AG04449 (cell line): ENCODE measurements around the gene NAA16.

ENCODE experiments used
- CTCF ChIA-PET: fragments of 350-600 bp; formaldehyde crosslinking; extraction: SDS; loops from one replicate; lab custom pipeline; 2021; ENCODE audit warnings: antibody characterized with exemption; lab: Yijun Ruan, JAX
- POLR2A ChIA-PET: fragments of 400-600, 350-600 bp; formaldehyde crosslinking; extraction: SDS; loops from one replicate; lab custom pipeline; 2020; ENCODE audit warnings: antibody characterized with exemption, inconsistent platforms; lab: Yijun Ruan, JAX
- DNase-seq: peaks from one replicate; pipeline ENCODE4 v3.0.0-alpha.2; 2010; ENCODE audit warnings: low read depth, low spot score
- H3K4me3 ChIP-seq: 2 replicates; pipeline ENCODE4 v1.5.1; 2011; ENCODE audit warnings: low read depth, mild to moderate bottlenecking, control low read depth, low read length
- TF ChIP-seq, protein P1 (sequence below): IDR thresholded peaks from one replicate; pipeline ENCODE4 v1.5.1; 2011; ENCODE audit warnings: mild to moderate bottlenecking, moderate library complexity, low read length, control low read depth, inconsistent platforms; ENCODE audit not compliant: insufficient read depth; ENCODE audit errors: missing control alignments

NAA16 gene

DNA sequence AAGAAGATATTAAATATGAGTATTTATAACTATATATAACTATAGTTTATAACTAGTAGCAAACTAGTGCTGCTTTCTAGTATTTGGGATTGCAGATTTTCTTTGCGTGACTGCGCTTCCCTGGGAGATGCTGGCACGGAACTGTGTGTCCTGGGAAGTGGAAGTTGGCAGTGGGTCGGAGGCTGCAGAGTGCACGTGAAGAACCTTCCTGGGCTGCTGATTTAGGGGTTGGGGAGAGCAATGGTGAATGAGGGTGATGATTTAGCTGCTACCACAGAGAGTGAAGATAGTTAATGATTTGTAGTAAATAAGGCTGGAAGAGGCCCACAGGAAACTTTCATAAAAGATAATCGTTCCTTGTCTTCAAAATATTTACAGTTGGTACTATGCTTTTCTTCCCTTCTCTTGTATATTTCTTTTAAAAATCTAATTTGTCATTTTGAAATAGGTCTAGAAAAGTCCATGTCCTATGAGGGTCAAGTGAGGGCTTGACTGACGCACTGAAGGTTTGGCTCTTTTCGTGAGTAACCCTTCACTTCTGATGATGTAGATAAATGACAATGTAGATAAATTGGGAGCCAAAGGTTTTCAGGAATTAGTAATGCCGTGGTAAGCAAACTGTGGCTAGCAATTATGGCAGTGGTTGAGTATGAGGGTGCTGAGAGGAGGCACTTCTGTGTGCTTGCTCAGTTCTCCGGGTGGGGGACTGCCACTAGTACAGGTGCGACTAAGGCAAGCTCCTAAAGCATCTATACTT lies 3.0 kb upstream of the NAA16 start:
- no peak overlapping the region for H3K4me3 ChIP-seq
- TF ChIP-seq, protein P1, sequence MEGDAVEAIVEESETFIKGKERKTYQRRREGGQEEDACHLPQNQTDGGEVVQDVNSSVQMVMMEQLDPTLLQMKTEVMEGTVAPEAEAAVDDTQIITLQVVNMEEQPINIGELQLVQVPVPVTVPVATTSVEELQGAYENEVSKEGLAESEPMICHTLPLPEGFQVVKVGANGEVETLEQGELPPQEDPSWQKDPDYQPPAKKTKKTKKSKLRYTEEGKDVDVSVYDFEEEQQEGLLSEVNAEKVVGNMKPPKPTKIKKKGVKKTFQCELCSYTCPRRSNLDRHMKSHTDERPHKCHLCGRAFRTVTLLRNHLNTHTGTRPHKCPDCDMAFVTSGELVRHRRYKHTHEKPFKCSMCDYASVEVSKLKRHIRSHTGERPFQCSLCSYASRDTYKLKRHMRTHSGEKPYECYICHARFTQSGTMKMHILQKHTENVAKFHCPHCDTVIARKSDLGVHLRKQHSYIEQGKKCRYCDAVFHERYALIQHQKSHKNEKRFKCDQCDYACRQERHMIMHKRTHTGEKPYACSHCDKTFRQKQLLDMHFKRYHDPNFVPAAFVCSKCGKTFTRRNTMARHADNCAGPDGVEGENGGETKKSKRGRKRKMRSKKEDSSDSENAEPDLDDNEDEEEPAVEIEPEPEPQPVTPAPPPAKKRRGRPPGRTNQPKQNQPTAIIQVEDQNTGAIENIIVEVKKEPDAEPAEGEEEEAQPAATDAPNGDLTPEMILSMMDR, result no peak
- ChIA-PET CTCF (no interaction called here), POLR2A (no interaction called here)
- DNase-seq, result no peak

DNA sequence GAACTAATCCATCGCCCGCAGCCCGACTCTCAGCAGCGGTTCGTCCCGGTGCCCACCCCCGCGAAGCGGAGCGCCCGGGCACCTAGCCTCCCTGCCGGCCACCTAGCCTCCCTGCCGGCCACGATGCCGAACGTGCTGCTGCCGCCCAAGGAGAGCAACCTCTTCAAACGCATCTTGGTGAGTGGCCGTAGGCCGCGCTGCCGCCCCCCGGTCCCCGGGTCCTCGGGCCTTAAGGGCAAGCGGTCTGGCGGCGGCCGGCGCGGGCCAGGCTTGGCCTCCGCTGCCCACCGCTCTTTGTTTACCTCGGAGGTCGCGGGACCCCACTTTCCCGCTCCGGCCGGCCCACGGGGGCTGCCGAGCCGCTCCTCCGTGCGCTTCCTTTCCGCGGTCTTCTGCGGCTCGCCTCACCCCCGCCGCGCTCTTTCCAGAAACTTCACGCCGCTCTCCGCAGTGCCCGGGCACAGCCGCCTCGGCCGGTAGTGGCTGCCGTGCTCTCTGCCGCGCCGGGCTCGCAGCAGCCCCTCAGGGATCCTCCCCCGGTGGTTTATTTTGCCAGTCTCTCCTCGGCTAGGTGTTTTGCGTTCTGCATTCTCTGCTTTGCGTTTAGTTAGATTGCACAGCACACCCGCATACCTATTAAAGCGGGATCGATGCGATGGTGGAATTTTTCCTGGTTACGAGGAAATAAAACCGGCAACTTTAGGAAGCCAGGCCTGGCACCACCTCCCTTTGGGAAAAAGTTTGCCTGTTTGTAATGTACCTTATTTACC lies 524 bp downstream of the NAA16 start:
- H3K4me3 ChIP-seq, result peak overlapping the region; percentile 86
- CTCF ChIA-PET, result no interaction called here
- TF ChIP-seq, protein P1, result peak; percentile 0
- no peak for DNase-seq
- POLR2A ChIA-PET, result no interaction called here

DNA sequence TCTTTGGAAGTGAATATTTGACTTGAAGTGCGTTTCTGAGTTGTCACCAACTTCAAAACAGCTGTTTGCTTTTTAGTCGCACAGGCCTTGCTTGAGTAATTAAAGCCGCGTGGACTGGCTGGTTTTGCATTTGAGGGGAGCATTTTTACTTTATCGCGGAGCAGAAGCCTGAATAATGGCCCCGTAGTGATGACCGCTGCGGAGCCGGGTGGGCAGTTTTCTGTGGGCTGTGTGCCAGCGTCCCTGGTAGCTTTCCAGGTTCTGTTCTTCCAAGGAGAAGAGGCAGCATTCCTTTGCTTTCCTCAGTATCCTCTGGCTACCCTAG lies 1.1 kb downstream of the NAA16 start:
- POLR2A ChIA-PET, result no interaction called here
- TF ChIP-seq, protein P1, result no peak
- H3K4me3 ChIP-seq, result peak overlapping the region; percentile 86
- CTCF ChIA-PET, result no interaction called here
- no peak for DNase-seq

DNA sequence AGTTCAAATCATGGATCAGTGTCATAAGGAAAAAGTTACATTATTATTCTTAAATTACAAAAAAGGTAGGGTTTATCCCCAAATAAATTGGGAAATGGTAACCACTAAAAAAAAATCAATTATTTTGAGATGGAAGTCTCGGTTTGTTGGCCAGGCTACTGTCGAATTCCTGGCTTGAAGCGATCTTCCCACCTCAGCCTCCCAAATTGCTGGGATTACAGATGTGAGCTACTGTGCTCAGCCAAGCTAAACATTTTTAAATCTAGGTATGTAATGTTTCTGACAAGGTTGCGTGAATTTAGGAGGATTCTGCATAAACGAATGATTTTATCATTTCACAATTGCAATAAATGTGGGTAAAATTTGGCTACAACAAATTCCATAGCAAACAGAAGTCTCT lies 2.0 kb downstream of the NAA16 start:
- DNase-seq, result no peak
- CTCF ChIA-PET, result interaction anchor here (0.9 to 1.2 kb wide), 2 partner anchors 30 to 39 kb away, joined by 3 to 4 read pairs; no protein-coding TSS in a partner anchor
- TF ChIP-seq, protein P1, result no peak
- POLR2A ChIA-PET, result no interaction called here
- peak overlapping the region; percentile 86 for H3K4me3 ChIP-seq

DNA sequence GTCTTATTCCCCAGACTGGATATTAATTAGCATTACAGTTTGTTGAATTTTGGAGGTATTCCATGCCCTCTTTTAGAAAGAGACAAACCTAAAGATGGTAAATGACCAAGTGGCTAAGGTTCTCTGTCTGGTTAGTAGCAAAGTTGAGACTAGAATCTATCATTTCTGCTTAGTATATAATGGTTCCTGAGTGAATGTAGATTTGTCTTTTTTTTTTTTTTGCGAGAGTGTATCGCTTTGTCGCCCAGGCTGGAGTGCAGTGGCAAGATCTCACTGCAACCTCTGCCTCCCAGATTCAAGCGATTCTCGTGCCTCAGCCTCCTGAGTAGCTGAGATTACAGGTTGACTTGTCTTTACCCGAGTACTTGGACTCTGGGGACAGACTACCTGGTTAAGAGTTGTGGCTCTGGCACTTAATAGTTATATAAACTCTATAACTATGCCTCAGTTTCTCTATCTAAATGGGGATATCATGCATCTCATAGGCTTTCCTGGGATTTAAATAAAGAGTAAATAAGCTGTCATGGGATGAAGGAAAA lies 2.7 kb downstream of the NAA16 start:
- POLR2A ChIA-PET, result no interaction called here
- no peak for DNase-seq
- H3K4me3 ChIP-seq, result no peak overlapping the region
- TF ChIP-seq, protein P1, result no peak
- CTCF ChIA-PET, result interaction anchor here (0.9 to 1.2 kb wide), 2 partner anchors 30 to 38 kb away, joined by 3 to 4 read pairs; no protein-coding TSS in a partner anchor
